Measurements from ENCODE around the gene SEMA5B. TPM values are rescaled to one million over a fixed set of nuclear protein-coding genes. Genes with fewer than 3 reads are reported as not detected.

Gene SEMA5B
- total and polyA plus RNA-seq, 2 donors (not counting 1 experiment from before 2014, with no cell fraction given) = not detected

- intact Hi-C loops (cut with micrococcal nuclease) = no loop called here
- no peak for ATAC-seq (ENCODE audit: low read depth)
- Mint-ChIP-seq H3K9me3 (ENCODE audit: insufficient read depth) (no peaks in the 10 kb centered on the region), H3K4me3 (no peak overlapping the region), H3K27me3 (peaks cover 59% of the 10 kb centered on the region), H3K4me1 (no peaks in the 10 kb centered on the region), H3K27ac (no peak overlapping the region)
- TF ChIP-seq CTCF (IDR thresholded peaks at IDR 0.05) (no peak), EZH2 (IDR thresholded peaks at IDR 0.05; ENCODE audit: borderline replicate concordance, insufficient read depth, low read depth, low read length, poor library complexity, severe bottlenecking) (no peak)
- CTCF ChIA-PET = interaction anchor here (1.2 to 3.0 kb wide), 2 partner anchors 9 to 12 kb away, joined by 3 to 14 read pairs; partner anchors contain the start of gene SEMA5B
- Histone ChIP-seq H3K27me3 (replicated peaks in 1 of 4; ENCODE audit: control extremely low read depth in 1 of 4, control insufficient read depth in 3 of 4, insufficient read depth in 4 of 4, low read length in 3 of 4) (peaks cover 0 to 23% (median 7%) of the 10 kb centered on the region in 4 experiments), H4K20me1 (ENCODE audit: control insufficient read depth, insufficient read depth, low read length, poor library complexity, severe bottlenecking) (no peaks in the 10 kb centered on the region), H3K9me3 (ENCODE audit: control extremely low read depth in 1 of 3, control insufficient read depth in 2 of 3, insufficient read depth in 1 of 3, low read length in 2 of 3) (no peaks in the 10 kb centered on the region), H3K9ac (ENCODE audit: low read length) (no peak overlapping the region), H3K27ac (ENCODE audit: low read length in 2 of 2) (no peak overlapping the region), H3K79me2 (ENCODE audit: control insufficient read depth, insufficient read depth, low read length) (no peaks in the 10 kb centered on the region), H3K36me3 (replicated peaks in 1 of 2; ENCODE audit: control extremely low read depth in 1 of 2, control insufficient read depth in 1 of 2, extremely low read depth in 1 of 2, insufficient read depth in 2 of 2, low read length in 1 of 2) (no peaks in the 10 kb centered on the region), H2AFZ (ENCODE audit: insufficient read depth, low read depth, low read length, poor library complexity, severe bottlenecking) (no peak overlapping the region), H3K4me3 (ENCODE audit: control extremely low read depth in 1 of 5, extremely low read depth in 1 of 5, insufficient read depth in 1 of 5, low read depth in 2 of 5, low read length in 4 of 5) (no peak overlapping the region), H3K4me2 (replicated peaks; ENCODE audit: low read depth, low read length, poor library complexity, severe bottlenecking) (no peak overlapping the region), H3K4me1 (ENCODE audit: control insufficient read depth in 2 of 2, insufficient read depth in 2 of 2, low read length in 2 of 2) (no peaks in the 10 kb centered on the region)
- POLR2A ChIA-PET = no interaction called here
- DNase-seq = no peak
- WGBS (ENCODE audit: insufficient coverage) = 87% methylated on average over 3 of the region's 8 CpGs
Observed at GRCh38 chr3:123036352-123037014, 8.9 kb upstream of the SEMA5B start.

GRCh38 chr3:123034996-123035395 lies 7.4 kb upstream of the SEMA5B start:
- H3K27me3 ChIP-seq (replicated peaks in 1 of 4; ENCODE audit: control extremely low read depth in 1 of 4, control insufficient read depth in 3 of 4, insufficient read depth in 4 of 4, low read length in 3 of 4) = peaks cover 0 to 37% (median 13%) of the 10 kb centered on the region in 4 experiments
- Mint-ChIP-seq H3K27me3 (peaks cover 53% of the 10 kb centered on the region), H3K4me1 (no peaks in the 10 kb centered on the region), H3K9me3 (ENCODE audit: insufficient read depth) (no peaks in the 10 kb centered on the region), H3K4me3 (no peak overlapping the region), H3K27ac (no peak overlapping the region)
- no peaks in the 10 kb centered on the region for H3K36me3 ChIP-seq (replicated peaks in 1 of 2; ENCODE audit: control extremely low read depth in 1 of 2, control insufficient read depth in 1 of 2, extremely low read depth in 1 of 2, insufficient read depth in 2 of 2, low read length in 1 of 2)
- H3K9me3 ChIP-seq (ENCODE audit: control extremely low read depth in 1 of 3, control insufficient read depth in 2 of 3, insufficient read depth in 1 of 3, low read length in 2 of 3) = no peaks in the 10 kb centered on the region
- H2AFZ ChIP-seq (ENCODE audit: insufficient read depth, low read depth, low read length, poor library complexity, severe bottlenecking) = no peak overlapping the region
- WGBS (ENCODE audit: insufficient coverage) = 89% methylated on average over 3 of the region's 3 CpGs
- TF ChIP-seq CTCF (IDR thresholded peaks at IDR 0.05) (no peak), EZH2 (IDR thresholded peaks at IDR 0.05; ENCODE audit: borderline replicate concordance, insufficient read depth, low read depth, low read length, poor library complexity, severe bottlenecking) (no peak)
- DNase-seq = no peak
- POLR2A ChIA-PET = no interaction called here
- no peak overlapping the region for H3K9ac ChIP-seq (ENCODE audit: low read length)
- H3K4me3 ChIP-seq (ENCODE audit: control extremely low read depth in 1 of 5, extremely low read depth in 1 of 5, insufficient read depth in 1 of 5, low read depth in 2 of 5, low read length in 4 of 5) = no peak overlapping the region
- no peaks in the 10 kb centered on the region for H3K4me1 ChIP-seq (ENCODE audit: control insufficient read depth in 2 of 2, insufficient read depth in 2 of 2, low read length in 2 of 2)
- ATAC-seq (ENCODE audit: low read depth) = no peak
- no peak overlapping the region for H3K27ac ChIP-seq (ENCODE audit: low read length in 2 of 2)
- CTCF ChIA-PET = interaction anchor here (0.7 kb wide), 1 partner anchor 70 kb away, joined by 5 read pairs; no protein-coding TSS in a partner anchor
- no peak overlapping the region for H3K4me2 ChIP-seq (replicated peaks; ENCODE audit: low read depth, low read length, poor library complexity, severe bottlenecking)
- intact Hi-C loops (cut with micrococcal nuclease) = no loop called here
- no peaks in the 10 kb centered on the region for H3K79me2 ChIP-seq (ENCODE audit: control insufficient read depth, insufficient read depth, low read length)
- H4K20me1 ChIP-seq (ENCODE audit: control insufficient read depth, insufficient read depth, low read length, poor library complexity, severe bottlenecking) = no peaks in the 10 kb centered on the region
